Epithelial cell of proximal tubule (primary cell): ENCODE measurements around the gene DNAAF8. TPM values are rescaled to one million over a fixed set of nuclear protein-coding genes. Genes with fewer than 3 reads are reported as not detected.

Experiments used
- DNase-seq: peaks from one replicate; pipeline ENCODE4 v3.0.0-alpha.2; 2011; ENCODE audit warnings: low read depth
- H3K4me3 ChIP-seq: 2 replicates; pipeline ENCODE4 v1.5.1; 2011; ENCODE audit warnings: low read depth, mild to moderate bottlenecking, low read length
- CTCF ChIP-seq: conservative IDR thresholded peaks from 2 replicates; pipeline ENCODE4 v1.5.1; 2012; ENCODE audit warnings: low read depth, mild to moderate bottlenecking, low read length
- total RNA-seq: library from RNA; depleted of rRNA; stranded (reverse); fragments of >200 nt; gene quantifications from 2 replicates; pipeline ENCODE4 v1.2.3, GENCODE V29; 2015

Gene DNAAF8
- total RNA-seq, 1 donor from 2014 or later, result not detected

- DNase-seq, result no peak
- TF ChIP-seq CTCF, result no peak
- no peak overlapping the region for H3K4me3 ChIP-seq
Measured at GRCh38 chr16:4746215-4746614, 11.9 kb downstream of the DNAAF8 start.

GRCh38 chr16:4746991-4747574 lies 12.7 kb downstream of the DNAAF8 start:
- no peak for DNase-seq
- H3K4me3 ChIP-seq, result no peak overlapping the region
- TF ChIP-seq CTCF, result no peak

- DNase-seq, result no peak
- TF ChIP-seq CTCF, result no peak
- no peak overlapping the region for H3K4me3 ChIP-seq
Measured at GRCh38 chr16:4747906-4748681, 13.8 kb downstream of the DNAAF8 start.

GRCh38 chr16:4748682-4749411 lies 14.5 kb downstream of the DNAAF8 start:
- TF ChIP-seq CTCF, result no peak
- no peak overlapping the region for H3K4me3 ChIP-seq
- DNase-seq, result no peak

GRCh38 chr16:4749700-4750257 lies 15.4 kb downstream of the DNAAF8 start:
- H3K4me3 ChIP-seq, result no peak overlapping the region
- DNase-seq, result no peak
- no peak for TF ChIP-seq CTCF

GRCh38 chr16:4750896-4751295 lies 16.6 kb downstream of the DNAAF8 start:
- no peak for TF ChIP-seq CTCF
- H3K4me3 ChIP-seq, result no peak overlapping the region
- no peak for DNase-seq
